Activated naive CD8-positive, alpha-beta T cell treated with anti-CD3 and anti-CD28 coated beads, Interleukin-2, amount 10 ng/mL, durations not matched to agents 7 days and 5 days (primary cell): Measurements from ENCODE around the gene PRRT1. TPM values are rescaled to one million over a fixed set of nuclear protein-coding genes. Genes with fewer than 3 reads are reported as not detected.

ENCODE experiments used
- microRNA-seq: library from miRNA; unstranded; fragments of <30 nt; microRNA quantifications from one replicate; pipeline ENCODE4 v1.2.0, GENCODE V29; 2022
- total RNA-seq, 2 experiments: library from RNA; stranded (reverse); gene quantifications; one replicate each; pipeline ENCODE4 v1.2.3, GENCODE V29; 2021

Gene PRRT1
- total RNA-seq, 2 experiments from 2014 or later = 1.1 to 1.2 TPM

Small RNA genes within 50 kb of the gene (microRNA-seq; reads per million reads assigned to microRNA genes)
- 4.2 reads per million for gene MIR6721
- gene MIR6833 = not detected

Other genes with a start within 250 kb of the PRRT1 start
- gene ZBTB12, start 249.9 kb downstream of the PRRT1 start, total RNA-seq = 1 to 10 TPM; 1.4 to 1.9 TPM
- 1 to 10 TPM; 2.1 to 2.2 TPM for gene C2, start 224.2 kb downstream of the PRRT1 start, total RNA-seq
- gene CFB, start 205.8 kb downstream of the PRRT1 start, total RNA-seq = 1 to 10 TPM; 1.2 to 2.1 TPM
- 10 to 100 TPM; 61.3 to 62.5 TPM for gene NELFE, start 193.0 kb downstream of the PRRT1 start, total RNA-seq
- gene SKIC2, start 192.8 kb downstream of the PRRT1 start, total RNA-seq = 100 to 1,000 TPM; 102 to 112 TPM
- gene DXO, start 179.8 kb downstream of the PRRT1 start, total RNA-seq = 10 to 100 TPM; 22.4 to 28.6 TPM
- 1 to 10 TPM; 3.4 to 6.7 TPM for gene C4A, start 169.9 kb downstream of the PRRT1 start, total RNA-seq
- gene C4B, start 137.1 kb downstream of the PRRT1 start, total RNA-seq = 1 to 10 TPM; 4.1 to 5.7 TPM
- under 1 TPM; 0.43 to 0.72 TPM for gene CYP21A2, start 113.5 kb downstream of the PRRT1 start, total RNA-seq
- 1 to 10 TPM; 8.6 to 9.2 TPM for gene TNXB, start 42.6 kb downstream of the PRRT1 start, total RNA-seq
- gene ATF6B, start 23.7 kb downstream of the PRRT1 start, total RNA-seq = 100 to 1,000 TPM; 136 to 147 TPM
- 1 to 10 TPM; 5.5 to 6.3 TPM for gene FKBPL, start 21.7 kb downstream of the PRRT1 start, total RNA-seq
- 10 to 100 TPM; 19.2 to 23.7 TPM for gene PPT2, start 2.2 kb upstream of the PRRT1 start, total RNA-seq
- 10 to 100 TPM; 19.6 to 22.6 TPM for gene EGFL8, start 12.7 kb upstream of the PRRT1 start, total RNA-seq
- 10 to 100 TPM; 38.1 to 40.8 TPM for gene AGPAT1, start 24.1 kb upstream of the PRRT1 start, total RNA-seq
- gene RNF5, start 26.5 kb upstream of the PRRT1 start, total RNA-seq = 10 to 100 TPM; 44.5 to 49.5 TPM
- 10 to 100 TPM; 47.4 to 52.3 TPM for gene AGER, start 32.3 kb upstream of the PRRT1 start, total RNA-seq
- 100 to 1,000 TPM; 107 to 112 TPM for gene PBX2, start 38.3 kb upstream of the PRRT1 start, total RNA-seq
- gene GPSM3, start 40.7 kb upstream of the PRRT1 start, total RNA-seq = 100 to 1,000 TPM; 251 to 260 TPM
- under 1 TPM; 0.67 to 0.79 TPM for gene NOTCH4, start 72.1 kb upstream of the PRRT1 start, total RNA-seq
- gene TSBP1, start 220.0 kb upstream of the PRRT1 start, total RNA-seq = not detected